H9 (cell line): ENCODE data around the gene ASS1. TPM values are rescaled to one million over a fixed set of nuclear protein-coding genes. Genes with fewer than 3 reads are reported as not detected.

Experiments used
- DNase-seq: peaks from one replicate; pipeline ENCODE4 v3.0.0-alpha.2; 2017
- H2AFZ ChIP-seq: one replicate; pipeline ENCODE4 v1.6.1; 2013; ENCODE audit warnings: mild to moderate bottlenecking, low read length, control low read depth, moderate library complexity
- H2AK5ac ChIP-seq: 2 replicates; pipeline ENCODE4 v1.6.1; 2013; ENCODE audit warnings: low read length, control low read depth, mixed read lengths; ENCODE audit not compliant: insufficient read length
- H2BK120ac ChIP-seq: one replicate; pipeline ENCODE4 v1.6.1; 2013; ENCODE audit warnings: low read depth, mild to moderate bottlenecking, low read length, control low read depth, inconsistent platforms; ENCODE audit not compliant: poor library complexity, severe bottlenecking
- H2BK12ac ChIP-seq: 2 replicates; pipeline ENCODE4 v1.6.1; 2013; ENCODE audit warnings: low read length, control low read depth, mixed read lengths, low read depth; ENCODE audit not compliant: insufficient read length
- H2BK15ac ChIP-seq: 2 replicates; pipeline ENCODE4 v1.6.1; 2013; ENCODE audit warnings: low read depth, low read length, control low read depth
- H2BK20ac ChIP-seq: one replicate; pipeline ENCODE4 v1.6.1; 2013; ENCODE audit warnings: low read depth, mild to moderate bottlenecking, low read length, control low read depth, inconsistent platforms; ENCODE audit not compliant: poor library complexity, severe bottlenecking
- H2BK5ac ChIP-seq: 2 replicates; pipeline ENCODE4 v1.6.1; 2013; ENCODE audit warnings: low read length, control low read depth, mixed read lengths; ENCODE audit not compliant: insufficient read length
- H3K14ac ChIP-seq: 2 replicates; pipeline ENCODE4 v1.6.1; 2013; ENCODE audit warnings: low read length, control low read depth; ENCODE audit not compliant: insufficient read depth
- H3K18ac ChIP-seq: 2 replicates; pipeline ENCODE4 v1.6.1; 2013; ENCODE audit warnings: low read depth, mild to moderate bottlenecking, mixed read lengths, low read length, control low read depth; ENCODE audit not compliant: insufficient read length
- H3K23ac ChIP-seq: 2 replicates; pipeline ENCODE4 v1.6.1; 2013; ENCODE audit warnings: low read length, control low read depth, mixed read lengths, low read depth; ENCODE audit not compliant: insufficient read length
- H3K23me2 ChIP-seq: 2 replicates; pipeline ENCODE4 v1.6.1; 2013; ENCODE audit warnings: low read depth, mild to moderate bottlenecking, mixed read lengths, low read length, control low read depth; ENCODE audit not compliant: insufficient read length, poor library complexity, severe bottlenecking
- H3K27ac ChIP-seq: 2 replicates; pipeline ENCODE4 v1.5.1; 2013; ENCODE audit warnings: low read length, control low read depth, mixed read lengths, low read depth; ENCODE audit not compliant: insufficient read length
- H3K27me3 ChIP-seq: 2 replicates; pipeline ENCODE4 v1.6.1; 2013; ENCODE audit warnings: low read length, control low read depth, inconsistent platforms; ENCODE audit not compliant: insufficient read depth
- H3K4ac ChIP-seq: 2 replicates; pipeline ENCODE4 v1.6.1; 2013; ENCODE audit warnings: low read depth, mild to moderate bottlenecking, control low read depth, inconsistent platforms, low read length, moderate library complexity
- H3K4me1 ChIP-seq: 2 replicates; pipeline ENCODE4 v1.6.1; 2013; ENCODE audit warnings: low read length, control low read depth, inconsistent platforms; ENCODE audit not compliant: insufficient read depth
- H3K4me2 ChIP-seq: 2 replicates; pipeline ENCODE4 v1.6.1; 2013; ENCODE audit warnings: low read length, control low read depth, mixed read lengths; ENCODE audit not compliant: insufficient read length, insufficient read depth
- H3K56ac ChIP-seq: 2 replicates; pipeline ENCODE4 v1.6.1; 2013; ENCODE audit warnings: low read depth, mild to moderate bottlenecking, mixed read lengths, low read length, control low read depth; ENCODE audit not compliant: insufficient read length
- H3K79me1 ChIP-seq: 2 replicates; pipeline ENCODE4 v1.6.1; 2013; ENCODE audit warnings: low read depth, mild to moderate bottlenecking, moderate library complexity, low read length, control low read depth, inconsistent platforms; ENCODE audit not compliant: insufficient read depth, poor library complexity, severe bottlenecking
- H3K79me2 ChIP-seq: 2 replicates; pipeline ENCODE4 v1.6.1; 2013; ENCODE audit warnings: low read length, control low read depth, inconsistent platforms; ENCODE audit not compliant: insufficient read depth
- H3K9ac ChIP-seq: 2 replicates; pipeline ENCODE4 v1.6.1; 2013; ENCODE audit warnings: low read length, control low read depth, mixed read lengths; ENCODE audit not compliant: insufficient read length; ENCODE audit errors: extremely low read depth
- H3K9me3 ChIP-seq: one replicate; pipeline ENCODE4 v1.6.1; 2013; ENCODE audit warnings: low read depth, low read length, inconsistent platforms; ENCODE audit not compliant: control insufficient read depth
- H3T11ph ChIP-seq: one replicate; pipeline ENCODE4 v1.6.1; 2013; ENCODE audit warnings: mild to moderate bottlenecking, low read length, control low read depth, inconsistent platforms
- H4K20me1 ChIP-seq: one replicate; pipeline ENCODE4 v1.6.1; 2013; ENCODE audit not compliant: control insufficient read depth, insufficient read length, insufficient read depth
- H4K5ac ChIP-seq: 2 replicates; pipeline ENCODE4 v1.6.1; 2013; ENCODE audit warnings: low read depth, mild to moderate bottlenecking, mixed read lengths, low read length, control low read depth; ENCODE audit not compliant: insufficient read length
- H4K8ac ChIP-seq: replicated peaks from 2 replicates; pipeline ENCODE4 v1.6.1; 2013; ENCODE audit warnings: low read length, control low read depth, mixed read lengths, low read depth; ENCODE audit not compliant: insufficient read length
- H4K91ac ChIP-seq: 2 replicates; pipeline ENCODE4 v1.6.1; 2013; ENCODE audit warnings: low read depth, mild to moderate bottlenecking, moderate library complexity, mixed read lengths, low read length, control low read depth; ENCODE audit not compliant: insufficient read length
- H3K27ac Mint-ChIP-seq, 3 experiments: 2 replicates in 2 of 3; 3 replicates in 1 of 3; pipeline ENCODE4 v1.8.0; 2020 to 2021; ENCODE audit warnings: mixed read lengths in 3 of 3, mild to moderate bottlenecking in 1 of 3, moderate library complexity in 1 of 3
- H3K27me3 Mint-ChIP-seq: 2 replicates; pipeline ENCODE4 v1.8.0; 2021; ENCODE audit warnings: low read depth, mild to moderate bottlenecking, moderate library complexity, mixed read lengths
- H3K36me3 Mint-ChIP-seq, 3 experiments: 2 replicates in 2 of 3; 3 replicates in 1 of 3; pipeline ENCODE4 v1.8.0; 2020 to 2021; ENCODE audit warnings: low read depth in 3 of 3, mixed read lengths in 3 of 3; ENCODE audit not compliant: insufficient read depth in 1 of 3
- H3K4me1 Mint-ChIP-seq, 2 experiments: 2 replicates each; pipeline ENCODE4 v1.8.0; 2020; ENCODE audit warnings: mixed read lengths in 2 of 2
- H3K4me3 Mint-ChIP-seq, 2 experiments: 2 replicates in 1 of 2; 3 replicates in 1 of 2; pipeline ENCODE4 v1.8.0; 2020 to 2021; ENCODE audit warnings: mild to moderate bottlenecking in 2 of 2, mixed read lengths in 2 of 2, moderate library complexity in 1 of 2
- H3K9me3 Mint-ChIP-seq, 2 experiments: 2 replicates in 1 of 2; 3 replicates in 1 of 2; pipeline ENCODE4 v1.8.0; 2020; ENCODE audit warnings: mild to moderate bottlenecking in 2 of 2, mixed read lengths in 2 of 2, moderate library complexity in 1 of 2
- WGBS: extraction: QIAGEN DNeasy Blood & Tissue Kit; methylation state at CpG from one replicate; pipeline ENCODE4 v1.1.7; 2013; ENCODE audit warnings: missing lambda C conversion rate, low lambda C conversion rate, mixed read lengths; ENCODE audit not compliant: insufficient read length; ENCODE audit errors: extremely low coverage; 5-methylcytosine and 5-hydroxymethylcytosine counted together
- total RNA-seq: library from RNA; stranded (reverse); gene quantifications from 2 replicates; pipeline ENCODE4 v1.2.1, GENCODE V29; 2021
- TF ChIP-seq, protein P1 (sequence below): fragments of 200-600 bp; sonication (generic); conservative IDR thresholded peaks from 3 replicates; pipeline ENCODE4 v1.8.0; 2021; ENCODE audit warnings: antibody characterized with exemption, mild to moderate bottlenecking

Gene ASS1
- total RNA-seq, 1 experiment from 2014 or later = 118 TPM

GRCh38 chr9:130398487-130399240 is 46.1 kb upstream of the ASS1 start:
- Histone ChIP-seq H2BK15ac (no peak overlapping the region), H3K23ac (no peak overlapping the region), H3K79me2 (no peaks in the 10 kb centered on the region), H2BK20ac (no peak overlapping the region), H4K5ac (no peak overlapping the region), H3K27ac (no peak overlapping the region), H3K9me3 (no peaks in the 10 kb centered on the region), H3K18ac (no peak overlapping the region), H4K8ac (no peak overlapping the region), H3K9ac (no peak overlapping the region), H3K27me3 (no peaks in the 10 kb centered on the region), H3K4me1 (no peaks in the 10 kb centered on the region), H3K4ac (no peak overlapping the region), H2BK120ac (no peak overlapping the region), H4K91ac (no peak overlapping the region), H4K20me1 (no peaks in the 10 kb centered on the region), H3K14ac (peak overlapping the region; percentile 9; the same call in 1 of the 2 replicates), H3K4me2 (no peak overlapping the region), H3T11ph (no peak overlapping the region), H2AFZ (no peak overlapping the region), H3K23me2 (no peaks in the 10 kb centered on the region), H3K79me1 (no peaks in the 10 kb centered on the region), H3K56ac (no peak overlapping the region), H2BK5ac (no peak overlapping the region), H2BK12ac (no peak overlapping the region), H2AK5ac (no peak overlapping the region)
- H3K36me3 Mint-ChIP-seq = peaks cover 4 to 13% (median 9%) of the 10 kb centered on the region in 3 experiments
- H3K27me3 Mint-ChIP-seq = no peaks in the 10 kb centered on the region
- no peak for DNase-seq
- no peak overlapping the region for H3K4me3 Mint-ChIP-seq
- H3K4me1 Mint-ChIP-seq = peaks cover 0 to 6% of the 10 kb centered on the region in 2 experiments; a peak in 2 of 4 replicates
- H3K9me3 Mint-ChIP-seq = no peaks in the 10 kb centered on the region; a peak in 1 of 5 replicates
- H3K27ac Mint-ChIP-seq = no peak overlapping the region
- TF ChIP-seq, protein P1, sequence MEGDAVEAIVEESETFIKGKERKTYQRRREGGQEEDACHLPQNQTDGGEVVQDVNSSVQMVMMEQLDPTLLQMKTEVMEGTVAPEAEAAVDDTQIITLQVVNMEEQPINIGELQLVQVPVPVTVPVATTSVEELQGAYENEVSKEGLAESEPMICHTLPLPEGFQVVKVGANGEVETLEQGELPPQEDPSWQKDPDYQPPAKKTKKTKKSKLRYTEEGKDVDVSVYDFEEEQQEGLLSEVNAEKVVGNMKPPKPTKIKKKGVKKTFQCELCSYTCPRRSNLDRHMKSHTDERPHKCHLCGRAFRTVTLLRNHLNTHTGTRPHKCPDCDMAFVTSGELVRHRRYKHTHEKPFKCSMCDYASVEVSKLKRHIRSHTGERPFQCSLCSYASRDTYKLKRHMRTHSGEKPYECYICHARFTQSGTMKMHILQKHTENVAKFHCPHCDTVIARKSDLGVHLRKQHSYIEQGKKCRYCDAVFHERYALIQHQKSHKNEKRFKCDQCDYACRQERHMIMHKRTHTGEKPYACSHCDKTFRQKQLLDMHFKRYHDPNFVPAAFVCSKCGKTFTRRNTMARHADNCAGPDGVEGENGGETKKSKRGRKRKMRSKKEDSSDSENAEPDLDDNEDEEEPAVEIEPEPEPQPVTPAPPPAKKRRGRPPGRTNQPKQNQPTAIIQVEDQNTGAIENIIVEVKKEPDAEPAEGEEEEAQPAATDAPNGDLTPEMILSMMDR = no peak
- WGBS = no CpG with 5 or more reads among the region's 17 CpGs
